DOHH2 (cell line): ENCODE results near the gene PSMB10.

ENCODE experiments used
- EZH2phosphoT487 ChIP-seq: fragments of 200-600 bp; sonication (generic); IDR thresholded peaks from 2 replicates; pipeline ENCODE4 v1.6.1; 2017; ENCODE audit warnings: borderline replicate concordance, mild to moderate bottlenecking, antibody characterized with exemption, low read length, moderate library complexity, mixed read lengths
- TF ChIP-seq, protein P1 (sequence below): fragments of 200-600 bp; sonication (generic); IDR thresholded peaks from one replicate; pipeline ENCODE4 v1.5.1; 2014; ENCODE audit warnings: antibody characterized with exemption, mild to moderate bottlenecking, low read depth, low read length; ENCODE audit not compliant: poor library complexity, severe bottlenecking

DNA sequence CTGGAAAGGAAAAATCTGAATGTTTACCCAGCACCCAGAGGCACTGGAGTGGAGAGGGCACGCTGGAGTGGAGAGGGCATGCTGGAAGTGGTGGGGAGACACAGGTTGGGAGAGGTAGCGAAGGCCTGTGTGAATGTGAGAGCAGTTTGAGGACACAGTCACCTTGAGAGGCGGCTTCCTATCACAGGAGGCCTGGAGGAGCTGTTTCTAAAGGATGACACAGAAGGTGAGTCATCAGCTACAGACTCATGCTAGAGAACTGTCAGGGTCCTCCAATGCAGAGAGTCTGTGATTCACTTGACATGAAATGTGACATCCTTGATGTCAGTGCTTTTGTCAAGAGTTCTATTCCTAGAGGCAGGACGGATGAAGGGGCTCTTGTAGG lies 18.8 kb downstream of the PSMB10 start:
- TF ChIP-seq, protein P1, sequence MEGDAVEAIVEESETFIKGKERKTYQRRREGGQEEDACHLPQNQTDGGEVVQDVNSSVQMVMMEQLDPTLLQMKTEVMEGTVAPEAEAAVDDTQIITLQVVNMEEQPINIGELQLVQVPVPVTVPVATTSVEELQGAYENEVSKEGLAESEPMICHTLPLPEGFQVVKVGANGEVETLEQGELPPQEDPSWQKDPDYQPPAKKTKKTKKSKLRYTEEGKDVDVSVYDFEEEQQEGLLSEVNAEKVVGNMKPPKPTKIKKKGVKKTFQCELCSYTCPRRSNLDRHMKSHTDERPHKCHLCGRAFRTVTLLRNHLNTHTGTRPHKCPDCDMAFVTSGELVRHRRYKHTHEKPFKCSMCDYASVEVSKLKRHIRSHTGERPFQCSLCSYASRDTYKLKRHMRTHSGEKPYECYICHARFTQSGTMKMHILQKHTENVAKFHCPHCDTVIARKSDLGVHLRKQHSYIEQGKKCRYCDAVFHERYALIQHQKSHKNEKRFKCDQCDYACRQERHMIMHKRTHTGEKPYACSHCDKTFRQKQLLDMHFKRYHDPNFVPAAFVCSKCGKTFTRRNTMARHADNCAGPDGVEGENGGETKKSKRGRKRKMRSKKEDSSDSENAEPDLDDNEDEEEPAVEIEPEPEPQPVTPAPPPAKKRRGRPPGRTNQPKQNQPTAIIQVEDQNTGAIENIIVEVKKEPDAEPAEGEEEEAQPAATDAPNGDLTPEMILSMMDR: no peak
- no peak for TF ChIP-seq EZH2phosphoT487
